NCI-H1092 (cell line): ENCODE results near the gene PKHD1.

Experiments used
- DNase-seq: peaks from one replicate; lab custom pipeline; 2025; lab: John Stamatoyannopoulos, UW

PKHD1 gene

GRCh38 chr6:52042141-52042885, 45.1 kb downstream of the PKHD1 start:
- DNase-seq: no peak

- DNase-seq: no peak
Measured at GRCh38 chr6:52041134-52041533, 46.3 kb downstream of the PKHD1 start.

- DNase-seq: no peak
Measured at GRCh38 chr6:52027699-52028098, 59.7 kb downstream of the PKHD1 start.

- no peak for DNase-seq
Measured at GRCh38 chr6:52024451-52025068, 62.9 kb downstream of the PKHD1 start.

GRCh38 chr6:52022675-52023074, 64.7 kb downstream of the PKHD1 start:
- no peak for DNase-seq

GRCh38 chr6:52020945-52021570, 66.4 kb downstream of the PKHD1 start:
- peak; percentile 10 for DNase-seq

GRCh38 chr6:52019881-52020280, 67.5 kb downstream of the PKHD1 start:
- DNase-seq: no peak

GRCh38 chr6:52019092-52019491, 68.3 kb downstream of the PKHD1 start:
- DNase-seq: no peak

GRCh38 chr6:52016915-52017748, 70.3 kb downstream of the PKHD1 start:
- DNase-seq: no peak

GRCh38 chr6:52015953-52016352, 71.5 kb downstream of the PKHD1 start:
- DNase-seq: no peak

GRCh38 chr6:52014391-52014790, 73.0 kb downstream of the PKHD1 start:
- no peak for DNase-seq

GRCh38 chr6:52013035-52013434, 74.4 kb downstream of the PKHD1 start:
- no peak for DNase-seq

GRCh38 chr6:52012582-52012981, 74.8 kb downstream of the PKHD1 start:
- no peak for DNase-seq

GRCh38 chr6:52010806-52011205, 76.6 kb downstream of the PKHD1 start:
- no peak for DNase-seq

GRCh38 chr6:52010145-52010544, 77.3 kb downstream of the PKHD1 start:
- no peak for DNase-seq

- no peak for DNase-seq
Measured at GRCh38 chr6:52009466-52010140, 77.8 kb downstream of the PKHD1 start.

- DNase-seq: no peak
Measured at GRCh38 chr6:52000064-52000463, 87.3 kb downstream of the PKHD1 start.

GRCh38 chr6:51996296-51996947, 91.0 kb downstream of the PKHD1 start:
- DNase-seq: no peak

- DNase-seq: no peak
Measured at GRCh38 chr6:51995214-51995755, 92.1 kb downstream of the PKHD1 start.

- no peak for DNase-seq
Measured at GRCh38 chr6:51992876-51993275, 94.5 kb downstream of the PKHD1 start.

GRCh38 chr6:51989789-51990188, 97.6 kb downstream of the PKHD1 start:
- no peak for DNase-seq
